ENCODE data around the gene KLB. TPM values are rescaled to one million over a fixed set of nuclear protein-coding genes. Genes with fewer than 3 reads are reported as not detected.

Gene KLB
- polyA plus RNA-seq, 1 donor (not counting 4 experiments of a cell fraction or from before 2014, with no cell fraction given), result not detected

DNA sequence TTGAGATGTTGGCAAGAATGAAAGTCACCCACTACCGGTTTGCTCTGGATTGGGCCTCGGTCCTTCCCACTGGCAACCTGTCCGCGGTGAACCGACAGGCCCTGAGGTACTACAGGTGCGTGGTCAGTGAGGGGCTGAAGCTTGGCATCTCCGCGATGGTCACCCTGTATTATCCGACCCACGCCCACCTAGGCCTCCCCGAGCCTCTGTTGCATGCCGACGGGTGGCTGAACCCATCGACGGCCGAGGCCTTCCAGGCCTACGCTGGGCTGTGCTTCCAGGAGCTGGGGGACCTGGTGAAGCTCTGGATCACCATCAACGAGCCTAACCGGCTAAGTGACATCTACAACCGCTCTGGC lies 39.7 kb downstream of the KLB start:
- peaks cover 8% of the 10 kb centered on the region for H3K4me1 ChIP-seq (ENCODE audit: control insufficient read depth, extremely low read depth, insufficient read depth, low read length)
- H3K9me1 ChIP-seq (ENCODE audit: control insufficient read depth, extremely low read depth, insufficient read depth, low read length), result no peaks in the 10 kb centered on the region
- no peak overlapping the region for H3K27ac ChIP-seq (ENCODE audit: control insufficient read depth, insufficient read depth, low read length)
- peaks cover 2% of the 10 kb centered on the region for H4K20me1 ChIP-seq (ENCODE audit: control insufficient read depth, extremely low read depth, insufficient read depth, low read length)
- H3K27me3 ChIP-seq (ENCODE audit: control insufficient read depth, extremely low read depth, insufficient read depth, low read length), result no peaks in the 10 kb centered on the region
- FAIRE-seq (no peak), DNase-seq (ENCODE audit: low read depth, low spot score) (no peak)
- peak overlapping the region; percentile 83 for H2AFZ ChIP-seq (ENCODE audit: control insufficient read depth, low read length)
- peak overlapping the region; percentile 18 for H3K9ac ChIP-seq (ENCODE audit: control insufficient read depth, extremely low read depth, insufficient read depth, low read length)
- dilution Hi-C loops (cut with MboI; ENCODE audit: extremely low pct_ligation_motif_present, low sequenced_read_pairs), result no loop called here
- H3K4me3 ChIP-seq (ENCODE audit: control insufficient read depth in 2 of 3, extremely low read depth in 1 of 3, insufficient read depth in 2 of 3, low read depth in 1 of 3, low read length in 3 of 3), result peak overlapping the region in 1 of 3 experiments; percentile 62
- H3K79me2 ChIP-seq (ENCODE audit: control insufficient read depth, insufficient read depth, low read length), result no peaks in the 10 kb centered on the region
- no peaks in the 10 kb centered on the region for H3K9me3 ChIP-seq (ENCODE audit: control insufficient read depth, low read depth, low read length)
- peaks cover 1 to 11% of the 10 kb centered on the region in 2 experiments for H3K36me3 ChIP-seq (ENCODE audit: control insufficient read depth in 2 of 2, extremely low read depth in 1 of 2, insufficient read depth in 2 of 2, low read length in 2 of 2)
- H3K4me2 ChIP-seq (ENCODE audit: control insufficient read depth, extremely low read depth, insufficient read depth, low read depth, low read length), result peak overlapping the region; percentile 84
- TF ChIP-seq EZH2 (IDR thresholded peaks at IDR 0.05; ENCODE audit: low read length), result no peak
- TF ChIP-seq, protein P1, sequence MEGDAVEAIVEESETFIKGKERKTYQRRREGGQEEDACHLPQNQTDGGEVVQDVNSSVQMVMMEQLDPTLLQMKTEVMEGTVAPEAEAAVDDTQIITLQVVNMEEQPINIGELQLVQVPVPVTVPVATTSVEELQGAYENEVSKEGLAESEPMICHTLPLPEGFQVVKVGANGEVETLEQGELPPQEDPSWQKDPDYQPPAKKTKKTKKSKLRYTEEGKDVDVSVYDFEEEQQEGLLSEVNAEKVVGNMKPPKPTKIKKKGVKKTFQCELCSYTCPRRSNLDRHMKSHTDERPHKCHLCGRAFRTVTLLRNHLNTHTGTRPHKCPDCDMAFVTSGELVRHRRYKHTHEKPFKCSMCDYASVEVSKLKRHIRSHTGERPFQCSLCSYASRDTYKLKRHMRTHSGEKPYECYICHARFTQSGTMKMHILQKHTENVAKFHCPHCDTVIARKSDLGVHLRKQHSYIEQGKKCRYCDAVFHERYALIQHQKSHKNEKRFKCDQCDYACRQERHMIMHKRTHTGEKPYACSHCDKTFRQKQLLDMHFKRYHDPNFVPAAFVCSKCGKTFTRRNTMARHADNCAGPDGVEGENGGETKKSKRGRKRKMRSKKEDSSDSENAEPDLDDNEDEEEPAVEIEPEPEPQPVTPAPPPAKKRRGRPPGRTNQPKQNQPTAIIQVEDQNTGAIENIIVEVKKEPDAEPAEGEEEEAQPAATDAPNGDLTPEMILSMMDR (optimal IDR thresholded peaks at IDR 0.05 in 1 of 3, IDR thresholded peaks at IDR 0.05 in 1 of 3, conservative IDR thresholded peaks at IDR 0.05 in 1 of 3; ENCODE audit: extremely low read depth in 1 of 3, insufficient read depth in 2 of 3, low read length in 3 of 3), result no peak

DNA sequence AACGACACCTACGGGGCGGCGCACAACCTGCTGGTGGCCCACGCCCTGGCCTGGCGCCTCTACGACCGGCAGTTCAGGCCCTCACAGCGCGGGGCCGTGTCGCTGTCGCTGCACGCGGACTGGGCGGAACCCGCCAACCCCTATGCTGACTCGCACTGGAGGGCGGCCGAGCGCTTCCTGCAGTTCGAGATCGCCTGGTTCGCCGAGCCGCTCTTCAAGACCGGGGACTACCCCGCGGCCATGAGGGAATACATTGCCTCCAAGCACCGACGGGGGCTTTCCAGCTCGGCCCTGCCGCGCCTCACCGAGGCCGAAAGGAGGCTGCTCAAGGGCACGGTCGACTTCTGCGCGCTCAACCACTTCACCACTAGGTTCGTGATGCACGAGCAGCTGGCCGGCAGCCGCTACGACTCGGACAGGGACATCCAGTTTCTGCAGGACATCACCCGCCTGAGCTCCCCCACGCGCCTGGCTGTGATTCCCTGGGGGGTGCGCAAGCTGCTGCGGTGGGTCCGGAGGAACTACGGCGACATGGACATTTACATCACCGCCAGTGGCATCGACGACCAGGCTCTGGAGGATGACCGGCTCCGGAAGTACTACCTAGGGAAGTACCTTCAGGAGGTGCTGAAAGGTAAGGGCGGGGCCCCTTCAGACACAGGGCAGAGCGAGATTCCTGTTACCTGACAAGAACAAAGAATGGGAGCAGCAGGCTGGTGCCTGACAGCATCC lies 40.3 kb downstream of the KLB start:
- H3K9me1 ChIP-seq (ENCODE audit: control insufficient read depth, extremely low read depth, insufficient read depth, low read length), result no peaks in the 10 kb centered on the region
- peak overlapping the region; percentile 83 for H2AFZ ChIP-seq (ENCODE audit: control insufficient read depth, low read length)
- H3K9me3 ChIP-seq (ENCODE audit: control insufficient read depth, low read depth, low read length), result no peaks in the 10 kb centered on the region
- H3K4me2 ChIP-seq (ENCODE audit: control insufficient read depth, extremely low read depth, insufficient read depth, low read depth, low read length), result peak overlapping the region; percentile 84
- H3K27ac ChIP-seq (ENCODE audit: control insufficient read depth, insufficient read depth, low read length), result peak overlapping the region; percentile 11
- dilution Hi-C loops (cut with MboI; ENCODE audit: extremely low pct_ligation_motif_present, low sequenced_read_pairs), result no loop called here
- peaks cover 7% of the 10 kb centered on the region for H4K20me1 ChIP-seq (ENCODE audit: control insufficient read depth, extremely low read depth, insufficient read depth, low read length)
- TF ChIP-seq EZH2 (IDR thresholded peaks at IDR 0.05; ENCODE audit: low read length), result no peak
- TF ChIP-seq, protein P1 (optimal IDR thresholded peaks at IDR 0.05 in 1 of 3, IDR thresholded peaks at IDR 0.05 in 1 of 3, conservative IDR thresholded peaks at IDR 0.05 in 1 of 3; ENCODE audit: extremely low read depth in 1 of 3, insufficient read depth in 2 of 3, low read length in 3 of 3), result peak; percentile 7 to 36 (median 14)
- H3K27me3 ChIP-seq (ENCODE audit: control insufficient read depth, extremely low read depth, insufficient read depth, low read length), result no peaks in the 10 kb centered on the region
- H3K4me3 ChIP-seq (ENCODE audit: control insufficient read depth in 2 of 3, extremely low read depth in 1 of 3, insufficient read depth in 2 of 3, low read depth in 1 of 3, low read length in 3 of 3), result peak overlapping the region; percentile 9 to 62 (median 44)
- H3K79me2 ChIP-seq (ENCODE audit: control insufficient read depth, insufficient read depth, low read length), result no peaks in the 10 kb centered on the region
- H3K4me1 ChIP-seq (ENCODE audit: control insufficient read depth, extremely low read depth, insufficient read depth, low read length), result peaks cover 8% of the 10 kb centered on the region
- H3K9ac ChIP-seq (ENCODE audit: control insufficient read depth, extremely low read depth, insufficient read depth, low read length), result peak overlapping the region; percentile 18
- H3K36me3 ChIP-seq (ENCODE audit: control insufficient read depth in 2 of 2, extremely low read depth in 1 of 2, insufficient read depth in 2 of 2, low read length in 2 of 2), result peaks cover 5 to 14% of the 10 kb centered on the region in 2 experiments
- FAIRE-seq (peak; percentile 64), DNase-seq (ENCODE audit: low read depth, low spot score) (no peak)
